NB4 (cell line): ENCODE measurements around the gene PCSK5.

Source experiments
- DNase-seq: peaks from one replicate; pipeline ENCODE4 v3.0.0; 2010; ENCODE audit warnings: low read depth
- H3K4me3 ChIP-seq: one replicate; pipeline ENCODE4 v1.5.1; 2011; ENCODE audit warnings: mild to moderate bottlenecking, low read depth, low read length, moderate library complexity
- MYC ChIP-seq: IDR thresholded peaks from 2 replicates; pipeline ENCODE4 v1.6.1; 2011; ENCODE audit warnings: low read depth, low read length
- POLR2A ChIP-seq: IDR thresholded peaks from 2 replicates; pipeline ENCODE4 v1.6.1; 2011; ENCODE audit warnings: mild to moderate bottlenecking; ENCODE audit not compliant: insufficient read length; ENCODE audit errors: extremely low read depth
- TF ChIP-seq, protein P1 (sequence below): IDR thresholded peaks from one replicate; pipeline ENCODE4 v1.5.1; 2012; ENCODE audit warnings: low read depth, low read length
- TF ChIP-seq, protein P2 (sequence below): IDR thresholded peaks from 2 replicates; pipeline ENCODE4 v1.6.1; 2011; ENCODE audit warnings: low read depth, low read length

Gene PCSK5

DNA sequence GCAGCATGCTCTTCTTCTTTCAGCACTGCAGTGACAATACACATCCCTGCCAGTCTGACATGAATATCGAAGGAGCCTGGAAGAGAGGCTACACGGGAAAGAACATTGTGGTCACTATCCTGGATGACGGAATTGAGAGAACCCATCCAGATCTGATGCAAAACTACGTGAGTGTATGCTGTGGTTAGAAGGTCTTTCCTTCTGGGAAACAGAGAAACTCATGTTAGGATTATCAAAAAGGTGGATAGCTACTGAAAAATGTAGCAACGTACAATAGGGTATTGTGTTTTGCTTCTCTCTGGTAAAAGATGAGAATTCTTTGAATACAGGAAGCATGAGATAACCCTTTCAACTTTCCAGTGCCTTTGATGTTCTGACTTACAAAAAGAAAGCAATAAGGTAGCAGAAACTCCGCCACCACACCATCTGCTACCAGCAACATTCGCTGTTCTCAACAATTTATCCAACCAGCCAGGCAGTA, 133.3 kb downstream of the PCSK5 start:
- H3K4me3 ChIP-seq: no peak overlapping the region
- DNase-seq: no peak
- TF ChIP-seq, protein P1, sequence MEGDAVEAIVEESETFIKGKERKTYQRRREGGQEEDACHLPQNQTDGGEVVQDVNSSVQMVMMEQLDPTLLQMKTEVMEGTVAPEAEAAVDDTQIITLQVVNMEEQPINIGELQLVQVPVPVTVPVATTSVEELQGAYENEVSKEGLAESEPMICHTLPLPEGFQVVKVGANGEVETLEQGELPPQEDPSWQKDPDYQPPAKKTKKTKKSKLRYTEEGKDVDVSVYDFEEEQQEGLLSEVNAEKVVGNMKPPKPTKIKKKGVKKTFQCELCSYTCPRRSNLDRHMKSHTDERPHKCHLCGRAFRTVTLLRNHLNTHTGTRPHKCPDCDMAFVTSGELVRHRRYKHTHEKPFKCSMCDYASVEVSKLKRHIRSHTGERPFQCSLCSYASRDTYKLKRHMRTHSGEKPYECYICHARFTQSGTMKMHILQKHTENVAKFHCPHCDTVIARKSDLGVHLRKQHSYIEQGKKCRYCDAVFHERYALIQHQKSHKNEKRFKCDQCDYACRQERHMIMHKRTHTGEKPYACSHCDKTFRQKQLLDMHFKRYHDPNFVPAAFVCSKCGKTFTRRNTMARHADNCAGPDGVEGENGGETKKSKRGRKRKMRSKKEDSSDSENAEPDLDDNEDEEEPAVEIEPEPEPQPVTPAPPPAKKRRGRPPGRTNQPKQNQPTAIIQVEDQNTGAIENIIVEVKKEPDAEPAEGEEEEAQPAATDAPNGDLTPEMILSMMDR: no peak
- no peak for TF ChIP-seq MYC
- TF ChIP-seq, protein P2, sequence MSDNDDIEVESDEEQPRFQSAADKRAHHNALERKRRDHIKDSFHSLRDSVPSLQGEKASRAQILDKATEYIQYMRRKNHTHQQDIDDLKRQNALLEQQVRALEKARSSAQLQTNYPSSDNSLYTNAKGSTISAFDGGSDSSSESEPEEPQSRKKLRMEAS: no peak
- no peak for TF ChIP-seq POLR2A

DNA sequence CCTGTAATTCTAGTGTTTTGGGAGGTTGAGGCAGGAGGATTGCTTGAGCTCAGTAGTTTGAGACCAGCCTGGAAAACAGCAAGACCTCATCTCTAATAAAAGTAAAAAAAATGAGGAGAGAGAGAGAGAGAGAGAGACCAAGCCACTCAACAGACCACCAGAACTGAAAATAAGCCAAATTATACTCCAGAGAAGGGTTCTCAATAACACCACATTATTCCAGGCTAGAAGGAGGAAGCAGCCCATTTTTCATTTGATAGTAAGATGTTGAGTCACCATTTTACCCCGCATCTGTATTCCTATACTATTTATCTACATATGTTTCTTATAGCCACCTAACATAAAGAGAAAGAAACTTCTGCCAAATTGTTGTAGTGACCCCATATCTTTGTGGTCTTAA, 134.8 kb downstream of the PCSK5 start:
- no peak for DNase-seq
- TF ChIP-seq POLR2A: no peak
- TF ChIP-seq MYC: no peak
- TF ChIP-seq, protein P2: no peak
- no peak overlapping the region for H3K4me3 ChIP-seq

DNA sequence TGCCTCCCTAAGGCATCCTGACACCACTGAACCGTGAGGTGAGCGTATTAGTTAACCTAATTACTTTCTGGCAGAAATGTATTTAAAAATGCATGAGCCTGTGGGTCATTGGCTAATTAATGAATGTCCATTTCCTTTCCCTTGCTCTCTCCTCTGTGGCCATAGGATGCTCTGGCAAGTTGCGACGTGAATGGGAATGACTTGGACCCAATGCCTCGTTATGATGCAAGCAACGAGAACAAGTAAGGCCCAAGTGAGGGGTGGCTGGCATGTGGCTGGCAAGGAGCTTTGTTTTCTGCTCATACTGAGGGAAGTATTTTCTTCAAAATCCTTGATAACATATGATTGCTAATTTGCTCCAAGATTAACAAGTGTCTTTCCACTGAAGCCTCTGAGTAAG, 136.3 kb downstream of the PCSK5 start:
- no peak overlapping the region for H3K4me3 ChIP-seq
- TF ChIP-seq, protein P1: no peak
- TF ChIP-seq, protein P2: no peak
- TF ChIP-seq MYC (no peak), POLR2A (no peak)
- DNase-seq: no peak

DNA sequence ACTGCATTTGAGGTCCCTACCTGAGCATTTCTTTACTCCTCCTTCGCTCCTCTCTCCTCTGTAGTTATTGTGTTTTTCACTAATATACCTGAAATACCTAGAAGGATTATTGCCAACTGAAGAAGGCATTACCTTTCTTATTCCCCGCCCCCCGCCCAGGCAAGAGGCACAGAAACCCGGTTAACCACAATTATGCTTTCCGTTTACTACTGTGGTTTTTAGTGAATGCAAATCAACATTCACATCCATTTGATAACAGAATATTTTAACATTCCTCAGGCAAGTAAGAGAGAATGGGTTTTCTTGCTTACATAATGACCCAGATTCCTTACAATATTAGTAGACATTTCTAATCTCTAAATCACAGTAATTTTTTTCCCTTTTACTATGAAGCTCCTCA, 136.9 kb downstream of the PCSK5 start:
- DNase-seq: no peak
- TF ChIP-seq, protein P2: no peak
- TF ChIP-seq, protein P1: no peak
- no peak for TF ChIP-seq MYC
- no peak for TF ChIP-seq POLR2A
- no peak overlapping the region for H3K4me3 ChIP-seq

DNA sequence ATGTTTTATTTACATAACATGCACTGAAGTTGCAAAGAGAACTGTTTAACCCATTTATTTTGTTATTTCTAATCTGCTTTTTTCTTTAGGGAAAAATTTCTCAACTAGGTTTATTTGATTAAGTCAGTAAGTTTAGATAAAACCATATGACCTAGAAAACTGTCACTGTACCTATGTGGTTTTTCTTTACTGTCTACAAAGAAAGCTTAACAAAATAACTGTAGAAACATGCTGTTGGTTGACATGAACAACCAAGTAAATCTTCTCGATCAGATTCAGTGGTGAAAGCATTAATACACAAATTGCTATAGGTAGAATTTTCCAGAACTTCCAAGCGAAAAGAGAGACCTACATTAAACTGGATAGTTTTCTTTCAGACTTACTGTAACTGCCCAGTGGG, 137.4 kb downstream of the PCSK5 start:
- no peak for TF ChIP-seq POLR2A
- TF ChIP-seq MYC: no peak
- TF ChIP-seq, protein P1: no peak
- TF ChIP-seq, protein P2: no peak
- no peak for DNase-seq
- no peak overlapping the region for H3K4me3 ChIP-seq

DNA sequence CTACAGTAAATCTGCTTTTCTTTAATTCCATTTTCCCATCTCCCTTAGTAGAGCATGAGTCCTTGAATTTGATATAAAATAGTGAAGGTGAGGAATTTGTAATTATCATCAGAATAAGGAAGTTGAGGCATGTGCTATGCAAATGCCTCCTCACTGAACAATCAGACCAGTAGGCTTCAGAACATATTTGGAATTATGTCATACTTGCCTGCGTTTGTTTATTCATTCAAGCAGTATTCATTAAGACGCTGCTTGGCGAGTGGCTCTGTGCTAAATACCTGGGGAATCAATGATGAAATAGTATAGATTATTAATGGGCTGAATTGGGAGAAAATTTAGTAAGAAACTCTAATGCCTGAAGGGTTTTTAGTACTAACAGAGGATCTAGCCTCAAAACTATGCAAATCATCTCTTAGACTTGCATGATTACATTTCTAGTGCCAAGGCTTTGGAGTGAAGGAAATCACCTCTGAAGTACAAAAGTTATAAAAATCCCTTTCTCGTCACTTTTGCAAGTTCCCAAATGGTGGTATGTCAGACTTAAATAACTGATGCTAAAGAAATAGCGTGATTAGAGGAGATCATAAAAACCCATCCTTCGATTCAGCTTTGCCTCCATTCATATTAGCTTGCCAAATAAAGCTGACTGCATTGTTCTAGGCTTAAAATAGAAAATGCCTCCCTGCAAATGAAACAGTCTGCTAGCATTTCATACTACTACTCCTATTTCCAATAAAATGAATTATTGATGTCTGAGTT, 141.7 kb downstream of the PCSK5 start:
- DNase-seq: no peak
- H3K4me3 ChIP-seq: no peak overlapping the region
- TF ChIP-seq MYC: no peak
- TF ChIP-seq, protein P2: no peak
- TF ChIP-seq POLR2A: no peak
- TF ChIP-seq, protein P1: no peak
